HG03045 (cell line): ENCODE measurements around the gene ADTRP.

Experiments used
- ATAC-seq: cut with Tn5 transposase; IDR thresholded peaks from one replicate; pipeline ENCODE4 v1.9.1; 2021; ENCODE audit warnings: mild to moderate bottlenecking, moderate library complexity; ENCODE audit not compliant: unreplicated experiment

The ADTRP gene

DNA sequence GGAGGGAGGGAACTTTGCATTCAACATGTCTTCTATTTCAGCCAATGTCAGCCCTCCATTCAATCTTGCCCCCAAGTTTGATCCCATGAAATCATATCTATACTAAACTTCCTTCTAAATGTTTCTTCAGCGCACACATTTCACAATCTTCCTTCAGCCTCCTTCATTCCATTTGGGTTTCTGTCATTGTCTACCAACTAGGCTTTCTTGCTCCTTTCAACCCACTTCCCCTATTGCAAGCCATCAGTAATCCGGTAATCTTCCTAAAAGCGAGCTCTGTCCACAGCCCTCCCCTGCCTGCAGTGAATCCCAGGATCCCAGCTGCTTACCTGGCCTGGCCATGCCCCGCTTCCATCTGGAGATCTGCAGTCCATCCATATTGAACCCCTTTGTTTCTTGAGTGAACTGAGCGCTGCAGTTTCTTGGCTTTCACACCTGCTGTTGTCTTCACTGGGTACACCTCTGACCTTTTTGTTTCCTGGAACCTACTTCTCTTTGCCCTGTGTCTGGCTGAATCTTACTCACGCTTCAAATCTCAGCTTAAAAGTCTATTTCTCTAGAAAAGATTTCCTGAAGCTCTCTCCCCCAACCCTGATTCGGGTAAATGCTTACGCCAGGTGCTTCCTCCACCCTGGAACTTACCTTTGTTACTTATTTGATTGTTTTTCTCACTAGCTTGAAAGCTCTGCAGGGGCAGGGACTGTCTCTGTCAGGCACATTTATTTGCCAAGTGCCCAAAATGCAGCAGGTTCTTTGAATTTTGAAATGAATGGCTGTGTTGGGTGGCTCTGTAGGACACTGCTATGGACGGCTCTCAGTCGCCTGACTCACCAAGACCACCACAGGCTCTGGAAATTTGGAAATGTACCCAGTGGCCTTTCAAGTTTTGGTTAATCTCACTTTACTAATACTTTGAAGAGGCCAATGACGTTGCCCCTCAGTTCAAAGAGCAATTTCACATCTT, 50.3 kb downstream of the ADTRP start:
- no peak for ATAC-seq

- no peak for ATAC-seq
Observed at GRCh38 chr6:11727346-11727997, 51.1 kb downstream of the ADTRP start.

DNA sequence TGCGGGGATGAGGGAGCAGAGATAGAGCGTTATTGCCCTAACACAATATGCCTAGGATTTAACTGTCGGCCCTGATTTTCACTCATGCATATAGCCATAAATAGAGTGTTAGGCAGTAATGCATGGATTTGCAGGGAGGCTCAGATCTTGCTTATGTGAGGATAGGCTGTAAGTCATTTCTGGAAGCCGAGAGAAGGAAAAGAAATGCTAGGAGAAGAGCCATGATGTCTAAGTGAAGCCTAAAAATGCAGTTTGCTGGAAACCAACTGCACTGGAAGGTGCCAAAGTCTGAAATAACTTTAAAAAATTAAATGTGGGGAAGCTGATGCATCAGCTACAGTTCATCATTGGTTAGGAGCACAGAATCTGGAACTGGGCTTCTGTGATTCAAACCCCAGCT, 54.3 kb downstream of the ADTRP start:
- no peak for ATAC-seq

GRCh38 chr6:11722805-11723631, 55.6 kb downstream of the ADTRP start:
- no peak for ATAC-seq

GRCh38 chr6:11722220-11722619, 56.4 kb downstream of the ADTRP start:
- no peak for ATAC-seq

DNA sequence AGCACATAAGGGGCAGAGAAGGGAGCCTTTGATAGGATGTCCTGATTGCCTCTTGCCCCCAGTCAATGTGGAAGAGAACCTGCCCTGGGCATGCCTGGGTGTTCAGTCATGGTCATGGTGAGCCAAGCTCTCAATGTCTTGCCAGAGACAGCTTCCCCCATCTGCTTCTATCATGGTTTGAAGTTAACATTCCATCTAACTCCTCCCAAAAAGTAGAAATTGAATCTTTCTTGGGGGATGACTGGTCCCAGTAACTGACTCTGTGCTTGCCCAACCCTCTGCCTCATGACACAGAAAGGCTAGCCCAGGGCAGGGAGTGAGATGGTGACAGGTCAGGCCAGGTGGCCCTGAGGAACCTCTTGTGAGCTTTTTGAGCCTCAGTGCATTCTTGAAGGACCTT, 60.1 kb downstream of the ADTRP start:
- no peak for ATAC-seq

GRCh38 chr6:11718031-11718430, 60.6 kb downstream of the ADTRP start:
- no peak for ATAC-seq

DNA sequence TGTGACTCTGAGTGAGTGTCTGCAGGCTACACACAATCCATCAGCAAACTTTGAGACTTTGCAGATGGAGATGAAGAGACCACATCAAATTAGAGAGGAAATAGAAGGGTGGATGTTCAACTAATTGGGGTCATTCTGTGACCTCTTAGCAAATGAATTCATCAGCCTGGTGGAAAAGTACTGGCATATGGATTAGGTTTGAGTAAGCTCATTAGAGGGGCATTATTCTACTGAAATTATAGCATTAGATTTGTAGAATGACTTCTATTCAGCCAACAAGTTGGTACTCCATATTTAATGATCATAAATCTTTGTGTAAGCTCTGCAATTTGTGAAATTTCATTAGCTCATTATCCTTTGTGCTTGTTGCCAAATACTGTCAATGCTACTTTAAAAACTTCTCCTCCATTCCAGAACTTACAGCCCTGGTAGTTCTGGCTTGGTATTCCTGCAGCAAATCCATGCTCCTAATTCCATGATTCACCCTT, 63.8 kb downstream of the ADTRP start:
- ATAC-seq, result no peak

DNA sequence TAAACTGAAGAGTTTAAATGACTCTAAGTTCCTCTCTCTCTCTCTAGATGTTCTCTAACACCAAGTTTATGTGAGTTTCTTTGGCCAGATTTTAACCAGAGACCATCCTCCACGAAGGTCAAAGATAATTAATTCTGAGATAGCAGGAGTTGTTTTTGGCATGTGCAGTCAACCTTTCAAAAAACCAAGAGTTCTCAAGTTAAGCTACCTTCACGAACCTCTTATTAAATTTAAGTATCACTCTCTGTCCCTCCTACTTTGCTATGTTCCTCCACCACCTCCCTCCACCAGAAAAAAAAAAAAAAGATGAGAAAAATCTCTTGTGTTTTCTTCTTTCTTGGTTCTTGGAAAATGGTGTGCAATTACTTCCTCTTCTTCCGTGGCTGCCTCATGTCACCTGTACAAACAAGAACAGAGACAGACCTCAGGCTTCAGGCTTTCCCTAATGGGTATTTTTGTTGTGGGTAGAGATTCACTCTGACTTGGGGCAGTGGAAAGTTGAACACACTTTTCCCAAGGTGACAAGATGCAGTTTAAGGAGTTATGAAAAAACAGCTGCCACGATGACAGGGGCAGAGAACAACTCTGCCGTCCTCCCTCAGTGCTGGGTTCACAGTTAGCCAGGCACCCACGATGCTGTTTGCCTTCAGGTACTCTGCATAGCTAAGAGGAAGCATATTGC, 64.3 kb downstream of the ADTRP start:
- peak; percentile 43 for ATAC-seq

DNA sequence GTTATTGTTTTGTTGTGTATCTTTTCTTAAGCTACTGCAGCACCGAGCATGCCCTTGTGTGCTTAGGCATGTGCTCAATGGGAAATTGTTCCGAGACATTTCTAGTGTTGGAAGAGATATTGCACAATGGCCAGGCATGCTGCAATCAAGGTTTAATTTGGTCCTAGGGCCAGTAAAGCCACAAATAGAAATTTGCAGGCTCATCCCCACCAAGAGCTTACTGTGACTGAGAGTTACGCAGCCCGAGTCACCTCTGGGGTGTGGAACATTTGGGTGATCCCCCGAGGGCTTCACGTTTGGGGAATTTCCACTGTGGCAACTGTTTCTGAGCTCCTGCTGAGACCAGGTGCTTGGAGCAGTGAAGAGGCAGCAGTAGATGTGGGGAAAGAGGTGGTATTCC, 65.8 kb downstream of the ADTRP start:
- ATAC-seq, result no peak

DNA sequence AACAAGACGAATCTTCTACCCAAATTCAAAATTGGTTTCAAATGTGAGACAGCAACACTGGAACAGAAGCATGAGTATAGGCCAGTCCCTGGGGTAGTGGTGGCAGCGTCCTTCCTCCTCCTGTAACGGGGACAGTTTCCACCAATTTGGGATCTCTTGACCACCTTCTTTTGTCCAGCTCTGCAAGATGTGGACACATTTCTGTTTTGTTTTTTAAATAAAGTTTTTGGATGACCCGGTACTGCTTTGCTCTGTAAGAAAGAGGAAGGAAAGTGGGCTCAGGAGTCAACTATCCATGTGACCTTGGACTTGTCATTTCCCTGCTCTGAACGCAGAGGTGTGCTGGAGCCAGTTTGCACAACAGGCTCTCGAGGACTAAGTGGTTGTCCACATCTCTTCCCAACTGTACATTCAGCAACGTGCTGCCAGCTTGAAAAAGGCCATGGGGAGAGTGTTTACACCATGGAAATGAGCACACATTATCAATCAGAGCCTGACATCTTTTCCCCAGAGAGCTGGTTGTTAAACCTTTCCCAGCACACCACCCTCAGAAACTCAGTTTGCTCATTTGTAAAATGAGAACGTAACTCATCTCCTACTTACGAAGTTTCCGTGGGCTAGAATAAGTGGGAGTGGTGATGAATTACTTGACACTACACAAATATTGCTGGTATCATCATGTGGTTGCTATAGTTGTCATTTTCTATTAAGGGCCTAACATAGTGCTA, 66.5 kb downstream of the ADTRP start:
- no peak for ATAC-seq

- no peak for ATAC-seq
Observed at GRCh38 chr6:11711003-11711983, 67.3 kb downstream of the ADTRP start.

GRCh38 chr6:11710311-11710761, 68.3 kb downstream of the ADTRP start:
- ATAC-seq, result no peak

DNA sequence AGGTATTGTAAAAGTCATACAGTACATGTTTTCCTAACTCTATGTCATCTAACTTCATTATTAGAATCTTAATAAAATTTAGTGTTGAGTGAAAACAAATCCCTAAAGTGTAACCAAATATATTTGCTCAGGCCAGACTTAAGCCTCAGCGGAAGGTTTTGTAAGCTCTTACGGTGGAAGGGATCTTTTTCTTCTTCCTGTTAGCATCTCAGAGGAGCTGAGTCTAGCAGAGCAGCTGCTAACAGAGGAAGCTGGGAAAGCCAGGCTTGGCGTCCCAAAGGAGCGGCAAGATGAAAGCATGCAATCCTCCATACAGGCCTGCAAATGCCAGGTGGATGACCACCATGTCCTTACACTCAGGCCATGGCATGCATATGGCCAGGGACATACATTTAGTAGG, 72.4 kb downstream of the ADTRP start:
- no peak for ATAC-seq

- ATAC-seq, result no peak
Observed at GRCh38 chr6:11705483-11705882, 73.1 kb downstream of the ADTRP start.

GRCh38 chr6:11705069-11705468, 73.5 kb downstream of the ADTRP start:
- ATAC-seq, result no peak

DNA sequence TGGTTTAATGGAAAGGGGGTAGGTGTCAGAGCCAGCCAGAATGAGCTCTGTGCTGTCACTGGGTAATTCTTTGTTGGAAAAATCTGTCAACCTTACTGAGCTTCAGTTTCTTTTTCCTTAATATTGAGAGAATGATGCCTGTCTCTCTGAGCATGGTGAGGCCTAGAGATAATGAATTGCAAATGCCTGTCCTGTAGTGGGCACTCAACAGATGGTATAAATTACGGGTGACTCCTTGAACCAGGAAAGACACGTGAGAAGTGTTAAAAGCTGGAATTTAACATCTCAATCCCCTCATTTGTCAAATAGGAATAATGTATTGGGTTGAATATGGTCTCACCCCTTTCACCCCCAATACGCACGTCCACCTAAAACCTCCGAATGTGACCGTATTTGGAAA, 74.9 kb downstream of the ADTRP start:
- ATAC-seq, result no peak

GRCh38 chr6:11702500-11703130, 76.0 kb downstream of the ADTRP start:
- ATAC-seq, result no peak
